GM19328 (cell line): ENCODE results near the gene SERTM2.
"Not testable (repeated sequence)": the region's sequence is repeated elsewhere in the genome, so short reads cannot be mapped to it uniquely, and the experiment has no call there.

ENCODE experiments used
- ATAC-seq: cut with Tn5 transposase; IDR thresholded peaks from one replicate; pipeline ENCODE4 v1.9.1; 2021; ENCODE audit warnings: mild to moderate bottlenecking, moderate library complexity; ENCODE audit not compliant: unreplicated experiment

Gene SERTM2

GRCh38 chrX:111511477-111511876 is at the start of gene SERTM2:
SERTM2 (plus strand) TSS chrX:111511645; CDS start chrX:111518858, 7,213 bp downstream.
- no peak for ATAC-seq

GRCh38 chrX:111465669-111466068 is 45.8 kb upstream of the SERTM2 start:
- ATAC-seq = no peak

- no peak for ATAC-seq
Observed at GRCh38 chrX:111467896-111468295, 43.5 kb upstream of the SERTM2 start.

DNA sequence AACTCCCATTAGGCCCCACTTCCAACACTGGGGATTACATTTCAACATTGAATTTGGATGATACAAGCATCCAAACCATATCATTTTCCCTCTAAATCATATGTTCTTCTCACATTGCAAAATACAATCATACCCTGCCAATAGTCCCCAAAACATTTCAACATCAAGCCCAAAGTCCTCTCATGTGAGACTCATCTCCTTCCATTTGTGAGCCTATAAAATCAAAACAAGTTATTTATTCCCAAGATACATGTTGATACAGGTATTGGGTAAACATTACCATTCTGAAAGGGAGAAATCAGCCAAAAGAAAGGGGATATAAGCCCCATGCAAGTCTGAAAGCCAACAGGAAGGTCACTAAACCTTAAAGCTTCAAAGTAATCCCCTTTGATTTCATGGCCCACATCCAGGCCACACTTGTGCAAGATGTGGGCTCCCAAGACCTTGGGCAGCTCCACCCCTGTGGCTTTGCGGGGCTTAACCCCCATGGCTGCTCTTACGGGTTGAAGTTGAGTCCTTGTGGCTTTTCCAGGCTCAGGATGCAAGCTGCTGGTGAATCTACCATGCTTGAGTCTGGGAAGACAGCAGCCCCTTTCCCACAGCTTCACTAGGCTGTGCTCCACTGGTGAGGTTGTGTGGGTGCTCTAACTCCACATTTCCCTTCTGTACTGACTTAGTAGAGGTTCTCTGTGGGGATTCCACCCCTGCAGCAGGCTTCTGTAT is 40.6 kb upstream of the SERTM2 start:
- no peak for ATAC-seq

DNA sequence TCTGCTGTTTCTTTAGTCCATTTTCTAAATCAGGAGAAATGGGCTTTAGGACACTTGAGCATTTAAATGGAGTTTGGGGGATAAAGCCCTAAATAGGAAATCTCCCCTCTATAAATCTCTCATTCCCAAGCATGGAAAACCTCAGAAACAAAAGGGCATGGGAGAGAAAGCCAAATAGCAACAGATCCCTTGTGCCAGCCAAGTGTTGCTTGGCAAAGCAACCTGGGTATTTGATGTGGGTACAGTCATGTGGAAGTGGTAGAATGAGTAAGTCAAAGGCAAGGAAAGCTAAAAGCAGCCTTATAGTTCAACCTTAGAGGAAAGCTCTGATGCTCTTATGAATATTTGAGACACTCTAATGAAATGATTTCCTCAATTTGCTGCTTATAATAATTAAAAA is 29.5 kb upstream of the SERTM2 start:
- ATAC-seq = no peak

DNA sequence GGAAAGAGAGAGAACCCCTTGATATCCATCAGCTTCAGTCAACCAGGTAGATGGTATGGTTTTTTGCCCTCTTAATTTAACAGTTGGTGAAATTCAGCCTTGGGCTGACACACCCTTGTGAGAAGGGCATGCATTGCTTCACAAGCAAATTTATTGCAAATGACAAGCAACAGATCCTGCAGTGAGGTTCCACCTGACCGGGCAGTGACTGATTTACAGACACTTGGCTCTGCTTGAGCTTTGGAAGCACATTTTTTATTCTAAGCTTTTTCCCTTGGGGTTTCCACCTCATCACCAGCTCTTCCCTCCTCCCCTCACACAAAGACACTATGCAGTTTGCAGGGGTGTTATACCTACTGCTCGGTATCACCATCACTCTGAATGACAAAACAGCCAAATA is 28.3 kb upstream of the SERTM2 start:
- ATAC-seq = no peak

GRCh38 chrX:111483881-111484280 is 27.6 kb upstream of the SERTM2 start:
- ATAC-seq = no peak

GRCh38 chrX:111490688-111491087 is 20.8 kb upstream of the SERTM2 start:
- no peak for ATAC-seq

GRCh38 chrX:111492085-111492484 is 19.4 kb upstream of the SERTM2 start:
- ATAC-seq = no peak

DNA sequence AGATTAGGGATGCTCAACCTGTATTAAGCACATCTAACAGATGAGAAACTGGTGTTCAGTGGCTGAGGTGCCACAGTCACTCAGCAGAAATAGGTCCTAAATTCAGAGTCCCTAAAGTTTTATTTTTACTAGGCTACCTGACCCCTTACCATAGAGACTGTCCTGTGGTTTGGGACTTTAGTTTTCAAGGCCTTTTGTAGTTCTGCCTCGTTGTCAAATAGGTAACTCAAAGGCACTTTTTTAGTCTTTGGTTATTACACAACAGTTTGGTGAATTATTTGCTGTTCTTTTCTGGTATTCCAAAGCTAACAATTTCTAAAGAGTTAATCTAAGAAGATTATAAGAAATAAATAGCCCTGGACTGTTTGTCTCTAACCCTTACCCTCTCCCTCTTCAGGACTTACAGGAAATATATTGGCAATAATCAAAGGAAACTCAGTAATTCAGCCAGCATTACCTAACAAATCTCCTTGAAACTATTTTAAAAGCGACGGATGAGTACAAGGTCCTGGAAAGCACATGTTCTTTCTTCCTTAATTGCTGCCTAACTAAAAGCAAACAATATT is 12.8 kb upstream of the SERTM2 start:
- ATAC-seq = no peak

DNA sequence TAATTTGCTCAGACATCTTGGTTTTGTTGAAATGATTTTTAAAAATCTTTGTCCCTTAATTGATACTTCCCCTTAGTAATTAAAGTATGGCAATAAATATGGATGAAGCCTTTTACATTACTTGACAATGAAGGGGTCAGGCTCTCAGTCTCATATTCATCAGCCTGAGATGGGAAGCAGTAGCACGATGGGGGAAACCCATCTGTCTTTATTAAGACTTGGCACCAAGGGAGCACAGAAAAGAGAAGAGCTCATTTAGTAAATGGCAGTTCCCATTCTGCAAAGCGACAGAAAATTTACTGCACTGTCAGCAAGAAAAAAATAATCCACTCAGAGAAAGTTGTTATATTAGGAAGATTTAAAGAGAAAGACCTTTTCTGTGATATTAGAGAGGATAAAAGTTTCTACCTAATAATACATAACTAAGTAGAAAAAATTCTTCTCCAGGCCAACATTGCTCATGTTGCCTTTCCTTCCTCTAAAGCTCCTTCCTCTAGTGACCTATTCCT is 7.9 kb upstream of the SERTM2 start:
- ATAC-seq = no peak

DNA sequence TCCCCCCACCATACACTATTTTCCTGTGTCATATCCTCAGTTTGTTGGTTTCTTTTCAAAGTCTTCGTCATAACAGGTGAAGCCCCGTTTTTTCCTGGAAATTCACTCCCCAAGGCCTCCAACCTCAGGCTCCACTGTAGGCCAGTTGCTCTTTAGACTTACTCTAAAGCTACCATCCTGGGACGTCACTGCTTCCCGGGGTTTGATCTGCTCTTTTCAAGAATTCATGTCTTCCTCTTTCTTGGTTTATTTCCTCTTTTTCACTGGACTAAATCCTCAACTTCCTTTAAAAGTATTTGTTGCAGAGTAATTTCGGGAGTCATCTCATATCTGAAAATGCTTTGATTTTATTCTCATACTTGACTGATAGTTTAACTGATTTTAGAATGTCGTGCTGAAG is 6.5 kb upstream of the SERTM2 start:
- no peak for ATAC-seq

DNA sequence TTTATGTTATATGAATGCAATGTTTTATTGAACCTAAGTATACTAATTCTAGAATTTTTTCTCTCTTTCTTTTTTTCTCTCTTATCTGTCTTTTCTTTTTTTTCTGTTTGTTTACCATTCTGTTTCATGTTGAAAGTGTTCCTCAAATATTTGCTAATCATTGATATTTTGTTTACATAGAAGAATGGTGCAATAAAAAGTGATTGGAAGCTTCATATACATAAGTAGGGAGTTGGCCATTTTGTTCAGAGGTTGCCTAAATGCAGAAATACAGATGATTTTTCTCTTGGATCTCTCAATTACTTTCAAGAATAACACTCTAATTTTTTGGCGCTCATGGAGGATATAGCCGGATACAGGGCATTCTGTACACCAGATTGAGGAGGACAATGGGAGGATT is 5.7 kb upstream of the SERTM2 start:
- ATAC-seq = no peak

DNA sequence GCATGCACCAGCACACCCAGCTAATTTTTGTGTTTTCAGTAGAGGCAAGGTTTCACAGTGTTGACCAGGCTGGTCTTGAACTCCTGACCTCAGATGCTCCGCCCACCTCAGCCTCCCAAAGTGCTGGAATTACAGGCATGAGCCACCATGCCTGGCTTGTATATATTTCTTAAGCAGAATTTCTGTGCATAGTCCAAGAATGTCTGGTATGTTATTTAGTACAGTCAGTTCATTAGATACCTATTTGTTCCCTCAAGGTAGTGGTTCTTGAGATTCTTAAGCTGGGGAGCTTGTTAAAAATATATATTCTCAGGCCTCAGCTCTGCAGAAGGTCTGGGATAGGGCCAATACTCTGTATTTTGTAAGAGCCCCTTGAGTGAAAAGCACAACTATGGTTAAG is 4.6 kb upstream of the SERTM2 start:
- no peak for ATAC-seq

DNA sequence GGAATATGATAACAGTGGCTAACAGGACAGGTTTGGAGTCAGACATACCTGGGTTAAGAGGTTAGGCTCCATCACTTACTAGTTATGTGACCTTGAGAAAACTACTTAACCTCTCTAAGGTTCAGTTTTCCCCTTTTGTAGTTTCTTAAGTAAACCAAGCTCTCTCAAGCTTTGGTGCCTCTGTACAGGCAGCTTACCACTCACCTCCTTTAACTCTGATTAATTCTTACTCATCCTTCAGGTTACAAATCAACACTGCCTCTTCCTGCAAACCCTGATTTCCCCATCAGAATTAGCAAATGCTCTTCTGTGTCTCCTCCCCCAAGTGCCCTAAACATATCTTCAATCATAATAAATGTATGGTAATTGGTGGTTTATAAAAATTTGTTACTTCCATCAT is 3.5 kb upstream of the SERTM2 start:
- ATAC-seq = no peak

GRCh38 chrX:111515298-111515697 is 3.9 kb downstream of the SERTM2 start:
- no peak for ATAC-seq

DNA sequence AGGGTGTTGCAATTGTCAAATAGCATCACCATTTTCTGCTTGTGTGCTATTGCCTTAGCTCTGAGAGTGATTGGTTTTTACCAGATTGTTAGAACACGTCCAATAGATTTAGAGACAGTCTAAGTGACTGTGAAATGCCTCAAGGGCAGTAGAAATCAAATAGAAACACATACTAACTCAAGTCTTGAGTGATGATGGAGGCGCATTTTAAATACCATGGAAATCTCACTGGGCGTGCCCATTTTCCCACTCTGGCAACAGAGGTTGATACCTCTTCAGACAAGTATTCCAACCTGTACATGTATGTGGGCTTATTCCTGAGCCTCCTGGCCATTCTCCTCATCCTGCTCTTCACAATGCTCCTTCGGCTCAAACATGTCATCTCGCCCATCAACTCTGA is 7.2 kb downstream of the SERTM2 start:
- ATAC-seq = no peak

DNA sequence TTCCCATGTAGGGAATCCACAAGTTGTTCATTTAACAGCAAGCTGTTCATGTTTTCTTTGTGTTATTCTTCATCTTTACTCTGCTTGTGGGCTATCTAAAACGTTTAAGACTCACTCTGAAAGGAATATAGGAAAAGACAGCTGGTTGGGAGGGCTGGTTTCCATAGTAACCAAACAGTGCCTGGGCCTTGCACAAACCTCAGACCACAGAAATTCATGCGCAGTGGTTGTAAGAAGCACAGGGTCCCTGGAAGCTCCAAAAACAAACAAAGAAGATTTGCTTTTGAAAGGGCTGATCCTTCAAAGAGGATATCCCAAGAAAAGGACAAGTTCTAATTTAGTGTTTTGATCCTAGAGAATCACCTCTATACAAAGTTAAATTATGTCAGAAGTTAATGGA is 7.8 kb downstream of the SERTM2 start:
- no peak for ATAC-seq

GRCh38 chrX:111520506-111520905 is 9.1 kb downstream of the SERTM2 start:
- no peak for ATAC-seq

GRCh38 chrX:111521169-111521568 is 9.7 kb downstream of the SERTM2 start:
- no peak for ATAC-seq

GRCh38 chrX:111543212-111543741 is 31.8 kb downstream of the SERTM2 start:
- ATAC-seq = no peak

DNA sequence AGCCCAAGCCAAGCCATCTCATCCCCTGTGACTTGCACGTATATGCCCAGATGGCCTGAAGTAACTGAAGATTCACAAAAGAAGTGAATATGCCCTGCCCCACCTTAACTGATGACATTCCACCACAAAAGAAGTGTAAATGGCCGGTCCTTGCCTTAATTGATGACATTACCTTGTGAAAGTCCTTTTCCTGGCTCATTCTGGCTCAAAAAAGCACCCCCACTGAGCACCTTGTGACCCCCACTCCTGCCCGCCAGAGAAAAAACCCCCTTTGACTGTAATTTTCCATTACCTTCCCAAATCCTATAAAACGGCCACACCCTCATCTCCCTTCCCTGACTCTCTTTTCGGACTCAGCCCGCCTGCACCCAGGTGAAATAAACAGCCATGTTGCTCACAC is 37.8 kb downstream of the SERTM2 start:
- not testable (repeated sequence) for ATAC-seq
